ENCODE data around the gene STARD3. TPM values are rescaled to one million over a fixed set of nuclear protein-coding genes. Genes with fewer than 3 reads are reported as not detected.

The STARD3 gene
- total RNA-seq, 2 donors from 2014 or later = 52.5 to 67.7 TPM

- DNase-seq (ENCODE audit: low spot score) = no peak
- no peak overlapping the region for H3K4me3 ChIP-seq
- no peaks in the 10 kb centered on the region for H3K9me3 ChIP-seq
- no peaks in the 10 kb centered on the region for H3K27me3 ChIP-seq (replicated peaks; ENCODE audit: insufficient read depth)
- peaks cover 14% of the 10 kb centered on the region for H3K36me3 ChIP-seq
- peak overlapping the region; percentile 83 to 85 for H3K27ac ChIP-seq
- peaks cover 16 to 75% of the 10 kb centered on the region in 2 donors for H3K4me1 ChIP-seq (ENCODE audit: control insufficient read depth in 1 of 2, low read depth in 2 of 2)
- no peak for ATAC-seq (ENCODE audit: insufficient number of reproducible peaks, low FRiP score, low read depth)
- TF ChIP-seq, protein P1, sequence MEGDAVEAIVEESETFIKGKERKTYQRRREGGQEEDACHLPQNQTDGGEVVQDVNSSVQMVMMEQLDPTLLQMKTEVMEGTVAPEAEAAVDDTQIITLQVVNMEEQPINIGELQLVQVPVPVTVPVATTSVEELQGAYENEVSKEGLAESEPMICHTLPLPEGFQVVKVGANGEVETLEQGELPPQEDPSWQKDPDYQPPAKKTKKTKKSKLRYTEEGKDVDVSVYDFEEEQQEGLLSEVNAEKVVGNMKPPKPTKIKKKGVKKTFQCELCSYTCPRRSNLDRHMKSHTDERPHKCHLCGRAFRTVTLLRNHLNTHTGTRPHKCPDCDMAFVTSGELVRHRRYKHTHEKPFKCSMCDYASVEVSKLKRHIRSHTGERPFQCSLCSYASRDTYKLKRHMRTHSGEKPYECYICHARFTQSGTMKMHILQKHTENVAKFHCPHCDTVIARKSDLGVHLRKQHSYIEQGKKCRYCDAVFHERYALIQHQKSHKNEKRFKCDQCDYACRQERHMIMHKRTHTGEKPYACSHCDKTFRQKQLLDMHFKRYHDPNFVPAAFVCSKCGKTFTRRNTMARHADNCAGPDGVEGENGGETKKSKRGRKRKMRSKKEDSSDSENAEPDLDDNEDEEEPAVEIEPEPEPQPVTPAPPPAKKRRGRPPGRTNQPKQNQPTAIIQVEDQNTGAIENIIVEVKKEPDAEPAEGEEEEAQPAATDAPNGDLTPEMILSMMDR (IDR thresholded peaks at IDR 0.05) = no peak
Measured at GRCh38 chr17:39702901-39703893, 66.3 kb downstream of the STARD3 start.

DNA sequence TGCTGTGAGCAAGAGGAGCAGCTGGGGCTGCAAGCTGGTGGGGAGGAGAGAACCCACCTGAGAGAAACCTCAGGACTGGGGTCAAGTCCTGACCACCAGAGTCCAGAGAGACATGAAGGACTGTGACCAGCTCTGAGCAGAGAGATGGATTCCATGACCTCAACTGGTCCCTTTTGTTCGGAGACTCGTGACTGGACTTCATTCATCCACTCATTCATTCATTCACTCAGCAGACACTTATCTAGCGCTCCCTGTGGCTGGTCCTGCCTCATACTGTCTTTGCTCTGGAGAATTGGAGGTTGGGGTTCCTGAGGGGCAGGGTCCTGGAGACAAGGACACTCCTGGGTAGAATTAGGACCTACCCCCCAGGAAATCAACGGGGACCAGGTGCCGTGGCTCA lies 67.0 kb downstream of the STARD3 start:
- ATAC-seq (ENCODE audit: insufficient number of reproducible peaks, low FRiP score, low read depth) = no peak
- Histone ChIP-seq H3K4me3 (no peak overlapping the region), H3K36me3 (peaks cover 21% of the 10 kb centered on the region), H3K27ac (peak overlapping the region; percentile 83 to 85), H3K27me3 (replicated peaks; ENCODE audit: insufficient read depth) (no peaks in the 10 kb centered on the region), H3K4me1 (ENCODE audit: control insufficient read depth in 1 of 2, low read depth in 2 of 2) (peaks cover 16 to 70% of the 10 kb centered on the region in 2 donors), H3K9me3 (no peaks in the 10 kb centered on the region)
- TF ChIP-seq, protein P1 (IDR thresholded peaks at IDR 0.05) = no peak
- no peak for DNase-seq (ENCODE audit: low spot score)

- Histone ChIP-seq H3K4me1 (ENCODE audit: control insufficient read depth in 1 of 2, low read depth in 2 of 2) (peaks cover 16 to 62% of the 10 kb centered on the region in 2 donors), H3K9me3 (no peaks in the 10 kb centered on the region), H3K36me3 (peaks cover 32% of the 10 kb centered on the region), H3K27ac (peak overlapping the region; percentile 83 to 85), H3K27me3 (replicated peaks; ENCODE audit: insufficient read depth) (no peaks in the 10 kb centered on the region), H3K4me3 (peak overlapping the region; percentile 8)
- DNase-seq (ENCODE audit: low spot score) (peak; percentile 30), ATAC-seq (ENCODE audit: insufficient number of reproducible peaks, low FRiP score, low read depth) (peak; percentile 85)
- TF ChIP-seq, protein P1 (IDR thresholded peaks at IDR 0.05) = peak; percentile 65
Measured at GRCh38 chr17:39704821-39705551, 68.0 kb downstream of the STARD3 start.

DNA sequence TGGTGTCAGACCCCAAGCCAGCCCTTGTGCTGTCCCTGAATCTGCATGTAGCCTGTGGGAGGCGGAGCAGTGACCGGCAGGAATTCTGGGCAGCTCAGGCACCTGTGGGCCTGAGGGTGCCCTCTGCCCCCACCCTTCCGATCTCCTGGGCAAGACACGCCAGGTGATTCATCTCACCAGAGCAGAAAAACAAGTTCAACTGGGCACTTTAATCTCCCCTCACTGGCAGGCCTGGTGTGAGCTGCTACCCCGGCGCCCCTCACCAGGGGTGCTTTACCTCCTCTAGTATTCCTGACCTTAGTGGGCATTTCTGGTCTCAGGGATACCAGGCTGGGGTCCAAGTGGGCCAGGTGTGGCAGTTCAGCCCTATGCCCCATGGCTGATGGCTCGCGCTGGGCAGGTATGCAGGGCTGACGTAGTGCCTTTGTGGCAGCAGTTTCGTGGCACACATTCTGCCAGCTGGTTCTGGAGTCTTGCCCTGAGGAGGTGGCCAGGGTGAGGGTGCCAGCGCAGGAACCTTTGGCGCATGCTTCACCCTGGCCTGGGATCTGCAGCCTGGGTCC lies 68.9 kb downstream of the STARD3 start:
- ATAC-seq (ENCODE audit: insufficient number of reproducible peaks, low FRiP score, low read depth) = no peak

More for the DNA sequence above, 68.9 kb downstream of the STARD3 start:
- H3K27me3 ChIP-seq (replicated peaks; ENCODE audit: insufficient read depth) = no peaks in the 10 kb centered on the region
- no peak for DNase-seq (ENCODE audit: low spot score)
- H3K27ac ChIP-seq = peak overlapping the region; percentile 83 to 85
- peaks cover 16 to 62% of the 10 kb centered on the region in 2 donors for H3K4me1 ChIP-seq (ENCODE audit: control insufficient read depth in 1 of 2, low read depth in 2 of 2)
- TF ChIP-seq, protein P1 (IDR thresholded peaks at IDR 0.05) = no peak
- no peaks in the 10 kb centered on the region for H3K9me3 ChIP-seq
- peak overlapping the region; percentile 36 for H3K4me3 ChIP-seq
- H3K36me3 ChIP-seq = peaks cover 38% of the 10 kb centered on the region
